GM19452 (cell line): ENCODE measurements around the gene TOX2.

Source experiments
- ATAC-seq: cut with Tn5 transposase; IDR thresholded peaks from one replicate; pipeline ENCODE4 v1.9.1; 2021; ENCODE audit not compliant: unreplicated experiment

Gene TOX2

GRCh38 chr20:43994486-43995100 lies 79.9 kb downstream of the TOX2 start:
- ATAC-seq: no peak

DNA sequence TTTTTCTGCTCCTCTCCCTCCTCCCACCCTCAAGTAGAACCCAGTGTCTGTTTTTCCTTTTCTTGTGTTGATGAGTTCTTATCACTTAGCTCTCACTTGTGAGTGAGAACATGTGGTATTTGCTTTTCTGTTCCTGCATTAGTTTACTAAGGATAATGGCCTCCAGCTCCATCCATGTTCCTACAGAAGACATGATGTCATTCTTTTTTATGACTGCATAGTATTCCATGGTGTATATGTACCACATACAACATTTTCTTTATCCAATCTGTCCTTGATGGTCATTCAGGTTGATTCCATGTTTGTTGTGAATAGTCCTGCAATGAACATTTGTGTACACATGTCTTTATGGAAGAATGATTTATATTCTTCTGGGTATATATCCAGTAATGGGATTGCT lies 81.0 kb downstream of the TOX2 start:
- no peak for ATAC-seq

GRCh38 chr20:43996240-43996930 lies 81.7 kb downstream of the TOX2 start:
- ATAC-seq: no peak

DNA sequence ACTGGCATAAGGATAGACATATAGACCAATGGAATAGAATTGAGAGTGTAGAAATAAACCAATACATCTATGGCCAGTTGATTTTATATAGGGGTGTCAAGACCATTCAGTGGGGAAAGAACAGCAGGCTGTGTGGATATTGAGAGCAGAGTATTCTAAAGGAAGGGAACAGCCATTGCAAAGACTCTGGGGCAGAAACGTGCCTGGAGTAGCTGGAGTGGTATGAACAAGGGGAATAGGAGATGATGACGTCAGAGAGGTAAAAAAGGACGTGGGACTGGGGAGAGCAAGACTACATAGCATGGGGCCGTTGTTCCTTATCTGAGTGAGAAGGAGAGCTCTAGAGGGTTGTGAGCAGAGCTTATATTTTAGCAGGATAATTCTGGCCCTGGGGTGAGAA lies 85.2 kb downstream of the TOX2 start:
- no peak for ATAC-seq

GRCh38 chr20:44001667-44002596 lies 87.3 kb downstream of the TOX2 start:
- no peak for ATAC-seq

- ATAC-seq: no peak
Observed at GRCh38 chr20:44002861-44003260, 88.2 kb downstream of the TOX2 start.

GRCh38 chr20:44003609-44004008 lies 89.0 kb downstream of the TOX2 start:
- ATAC-seq: no peak

- no peak for ATAC-seq
Observed at GRCh38 chr20:44004306-44004915, 89.8 kb downstream of the TOX2 start.

GRCh38 chr20:44005661-44006060 lies 91.0 kb downstream of the TOX2 start:
- ATAC-seq: no peak

GRCh38 chr20:44006126-44006525 lies 91.5 kb downstream of the TOX2 start:
- ATAC-seq: no peak

GRCh38 chr20:44006578-44006977 lies 91.9 kb downstream of the TOX2 start:
- ATAC-seq: no peak

DNA sequence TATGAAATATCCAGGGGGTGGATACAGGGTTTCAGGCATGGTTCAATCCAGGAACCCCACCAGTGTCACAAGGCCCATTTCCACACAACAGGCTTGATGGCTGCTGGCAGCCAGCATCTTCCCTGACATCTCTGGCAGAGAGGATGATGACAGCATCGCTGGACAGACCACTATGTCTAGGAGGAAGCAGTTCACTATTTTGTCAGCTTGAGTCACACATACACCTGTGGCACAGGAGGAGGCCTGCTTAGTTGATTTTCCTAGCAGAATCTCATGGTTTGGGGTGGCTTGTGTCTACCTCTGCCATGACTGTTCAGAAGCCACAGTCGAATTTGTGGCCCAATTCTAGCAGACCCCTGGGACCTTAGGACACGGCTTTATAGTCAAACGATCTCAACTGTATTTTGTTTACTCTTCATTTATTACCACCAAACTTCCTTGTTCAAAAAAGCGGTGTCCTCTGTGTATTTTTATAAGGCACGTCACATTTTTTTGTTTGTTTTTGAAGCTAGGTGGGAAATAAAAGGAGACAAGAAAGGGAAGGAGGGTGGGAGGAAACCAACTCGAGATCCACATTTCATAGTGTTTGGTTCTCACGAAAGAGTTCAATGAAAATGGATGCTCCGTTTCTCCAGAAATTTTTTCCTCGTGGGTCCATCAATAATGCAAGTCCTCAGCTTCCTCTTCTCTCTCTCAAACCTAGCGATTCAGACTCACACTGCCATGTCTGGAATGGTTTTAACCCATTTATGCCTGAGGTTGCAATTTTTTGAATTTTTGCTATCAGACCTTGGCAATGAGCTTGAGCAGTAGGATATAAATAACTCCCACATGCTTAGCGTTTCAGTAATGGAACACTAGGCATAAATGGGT lies 94.4 kb downstream of the TOX2 start:
- no peak for ATAC-seq

- no peak for ATAC-seq
Observed at GRCh38 chr20:44009679-44009992, 95.0 kb downstream of the TOX2 start.

GRCh38 chr20:44010162-44010704 lies 95.6 kb downstream of the TOX2 start:
- no peak for ATAC-seq

GRCh38 chr20:44011251-44011940 lies 96.7 kb downstream of the TOX2 start:
- ATAC-seq: no peak

GRCh38 chr20:44012466-44013226 lies 98.0 kb downstream of the TOX2 start:
- no peak for ATAC-seq

DNA sequence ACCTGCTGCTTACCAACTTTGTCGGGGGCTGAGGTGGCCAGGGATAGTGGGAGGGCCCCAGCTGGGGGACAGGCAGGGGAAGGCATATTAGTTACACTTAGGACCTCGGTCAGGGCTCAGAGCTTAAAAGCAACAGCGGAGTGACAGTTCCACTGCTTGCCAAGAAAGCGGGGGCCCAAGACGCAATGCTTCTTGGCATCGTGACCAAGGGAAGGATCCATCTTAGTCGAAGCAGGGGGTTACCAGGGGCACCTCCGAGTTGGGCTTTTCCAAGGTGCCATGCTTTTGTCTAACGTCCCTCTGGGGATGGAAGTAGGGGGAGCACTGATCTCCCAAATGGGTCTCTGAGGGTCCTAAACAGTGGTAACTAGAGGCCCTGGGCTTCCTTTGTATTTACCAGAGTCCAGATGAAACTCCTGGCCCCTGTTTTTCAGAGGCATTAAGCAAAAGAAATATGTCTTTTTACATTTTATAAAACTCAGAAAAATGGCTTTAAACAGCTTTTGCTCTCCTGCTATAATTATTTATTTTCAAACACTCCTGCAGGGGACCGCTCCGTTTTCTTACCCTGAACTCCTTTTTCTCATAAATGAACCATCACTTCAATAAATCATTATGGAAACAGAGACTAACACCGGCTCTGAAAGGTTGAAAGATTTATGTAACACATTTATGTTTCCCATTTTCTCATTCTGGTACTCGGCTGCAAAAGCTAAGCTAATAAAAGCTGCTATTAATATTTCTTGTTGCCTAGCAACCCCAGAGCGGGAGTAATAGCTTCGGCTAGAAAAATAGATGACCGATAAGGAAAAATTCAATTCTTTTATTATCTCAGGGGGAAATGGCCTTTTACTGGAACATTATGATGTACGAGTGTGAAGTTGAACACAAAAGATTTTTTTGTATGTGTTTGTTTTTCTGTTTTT lies 100.4 kb downstream of the TOX2 start:
- no peak for ATAC-seq

GRCh38 chr20:44015733-44016103 lies 101.1 kb downstream of the TOX2 start:
- ATAC-seq: no peak
